Sigmoid colon (tissue), 7 donors: ENCODE results near the gene PPP4R4. TPM values are rescaled to one million over a fixed set of nuclear protein-coding genes. Genes with fewer than 3 reads are reported as not detected.

Source experiments
- DNase-seq: peaks from one replicate; pipeline ENCODE4 v3.0.0-alpha.2; 2019
- H3K27ac ChIP-seq, 4 donors: fragments of 200-600 bp; sonication (generic); one replicate each; pipeline ENCODE4 v1.5.1; 2016 to 2019; ENCODE audit warnings: mild to moderate bottlenecking in 1 of 4
- H3K27me3 ChIP-seq, 3 donors: fragments of 200-600 bp; sonication (generic); one replicate each; pipeline ENCODE4 v1.5.1; 2019; ENCODE audit warnings: mild to moderate bottlenecking in 1 of 3
- H3K36me3 ChIP-seq, 4 donors: fragments of 200-600 bp; sonication (generic); one replicate each; pipeline ENCODE4 v1.5.1; 2016 to 2019
- H3K4me1 ChIP-seq, 4 donors: fragments of 200-600 bp; sonication (generic); one replicate each; pipeline ENCODE4 v1.5.1; 2017 to 2019
- H3K4me3 ChIP-seq, 4 donors: fragments of 200-600 bp; sonication (generic); one replicate each; pipeline ENCODE4 v1.5.1; 2017 to 2019; ENCODE audit warnings: mild to moderate bottlenecking in 2 of 4, moderate library complexity in 1 of 4
- H3K9me3 ChIP-seq, 4 donors: fragments of 200-600 bp in 3 of 4; sonication (generic) in 3 of 4; one replicate each; pipeline versions ENCODE4 v1.5.1 to v1.6.1; 2013 to 2019
- EP300 ChIP-seq, 4 donors: sonication (generic); formaldehyde crosslinking; IDR thresholded peaks; one replicate each; pipeline ENCODE4 v1.6.1; 2017; ENCODE audit warnings: antibody characterized with exemption in 4 of 4
- POLR2A ChIP-seq, 2 donors: fragments of 450-650 bp; IDR thresholded peaks; one replicate each; pipeline ENCODE4 v1.6.1; 2016; ENCODE audit warnings: antibody characterized with exemption in 2 of 2, mild to moderate bottlenecking in 2 of 2, moderate library complexity in 2 of 2
- POLR2AphosphoS5 ChIP-seq, 4 donors: sonication (generic); formaldehyde crosslinking; IDR thresholded peaks; one replicate each; pipeline ENCODE4 v1.6.1; 2017; ENCODE audit warnings: antibody characterized with exemption in 4 of 4
- WGBS, 2 donors: extraction: QIAGEN DNeasy Blood & Tissue Kit; methylation state at CpG; one replicate each; pipeline ENCODE4 v1.1.7; 2013; 5-methylcytosine and 5-hydroxymethylcytosine counted together
- intact Hi-C: fragments of 100-400 bp; cut with DNase I; formaldehyde crosslinking; loops from one replicate; pipeline ENCODE4 v1.15.1; 2023
- polyA plus RNA-seq, 3 donors: library from polyadenylated mRNA; stranded (reverse); fragments of 200-250 nt; gene quantifications; one replicate each; pipeline ENCODE4 v1.2.3, GENCODE V29; 2013
- total RNA-seq, 4 donors: library from RNA; depleted of rRNA; stranded (reverse); fragments of >200 nt; gene quantifications; one replicate each; pipeline ENCODE4 v1.1.0, GENCODE V29; 2016
- TF ChIP-seq, protein P1 (sequence below), 4 experiments: fragments of 450-650 bp in 3 of 4; fragments of 200-600 bp in 1 of 4; IDR thresholded peaks; one replicate each; pipeline ENCODE4 v1.5.1; 2016 to 2019; ENCODE audit warnings: antibody characterized with exemption in 4 of 4, mild to moderate bottlenecking in 3 of 4, moderate library complexity in 2 of 4
- donor health status: healthy with polysubstance abuse.
- donor health status: Bipolar disorder and iron deficiency.
- donor health status: healthy.

The PPP4R4 gene
- total and polyA plus RNA-seq, 7 donors = 0.07 to 3.0 (median 0.63) TPM; not detected in 1

DNA sequence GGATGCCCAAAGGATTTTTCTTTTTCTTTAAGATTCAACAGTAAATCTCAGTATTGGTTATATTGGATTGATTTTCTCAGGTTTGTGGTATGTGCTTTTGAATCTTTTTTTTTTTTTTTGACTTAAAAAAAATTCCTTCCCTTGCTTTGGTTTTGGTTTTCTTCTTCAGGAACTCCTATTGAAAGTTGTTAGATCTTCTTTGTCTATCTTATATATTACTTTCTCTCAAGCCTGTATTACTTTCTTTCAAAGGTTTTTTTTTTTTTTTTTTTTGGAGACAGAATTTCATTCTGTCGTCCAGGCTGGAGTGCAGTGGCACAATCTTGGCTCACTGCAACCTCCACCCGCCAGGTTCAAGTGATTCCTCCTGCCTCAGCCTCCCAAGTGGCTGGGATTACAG is 21.9 kb downstream of the PPP4R4 start:
- Histone ChIP-seq H3K4me3 (no peak overlapping the region), H3K4me1 (no peaks in the 10 kb centered on the region), H3K27me3 (no peaks in the 10 kb centered on the region), H3K27ac (no peak overlapping the region), H3K36me3 (no peaks in the 10 kb centered on the region), H3K9me3 (peaks cover 0 to 7% (median 3%) of the 10 kb centered on the region in 4 donors)
- TF ChIP-seq, protein P1, sequence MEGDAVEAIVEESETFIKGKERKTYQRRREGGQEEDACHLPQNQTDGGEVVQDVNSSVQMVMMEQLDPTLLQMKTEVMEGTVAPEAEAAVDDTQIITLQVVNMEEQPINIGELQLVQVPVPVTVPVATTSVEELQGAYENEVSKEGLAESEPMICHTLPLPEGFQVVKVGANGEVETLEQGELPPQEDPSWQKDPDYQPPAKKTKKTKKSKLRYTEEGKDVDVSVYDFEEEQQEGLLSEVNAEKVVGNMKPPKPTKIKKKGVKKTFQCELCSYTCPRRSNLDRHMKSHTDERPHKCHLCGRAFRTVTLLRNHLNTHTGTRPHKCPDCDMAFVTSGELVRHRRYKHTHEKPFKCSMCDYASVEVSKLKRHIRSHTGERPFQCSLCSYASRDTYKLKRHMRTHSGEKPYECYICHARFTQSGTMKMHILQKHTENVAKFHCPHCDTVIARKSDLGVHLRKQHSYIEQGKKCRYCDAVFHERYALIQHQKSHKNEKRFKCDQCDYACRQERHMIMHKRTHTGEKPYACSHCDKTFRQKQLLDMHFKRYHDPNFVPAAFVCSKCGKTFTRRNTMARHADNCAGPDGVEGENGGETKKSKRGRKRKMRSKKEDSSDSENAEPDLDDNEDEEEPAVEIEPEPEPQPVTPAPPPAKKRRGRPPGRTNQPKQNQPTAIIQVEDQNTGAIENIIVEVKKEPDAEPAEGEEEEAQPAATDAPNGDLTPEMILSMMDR (IDR thresholded peaks at IDR 0.05) = no peak
- TF ChIP-seq POLR2A (IDR thresholded peaks at IDR 0.05) = no peak
- no peak for TF ChIP-seq POLR2AphosphoS5 (IDR thresholded peaks at IDR 0.05)
- no peak for TF ChIP-seq EP300 (IDR thresholded peaks at IDR 0.05)
- DNase-seq = no peak
- WGBS, 2 donors = 91 to 92% methylated on average over 2 of the region's 2 CpGs
- intact Hi-C loops = no loop called here

DNA sequence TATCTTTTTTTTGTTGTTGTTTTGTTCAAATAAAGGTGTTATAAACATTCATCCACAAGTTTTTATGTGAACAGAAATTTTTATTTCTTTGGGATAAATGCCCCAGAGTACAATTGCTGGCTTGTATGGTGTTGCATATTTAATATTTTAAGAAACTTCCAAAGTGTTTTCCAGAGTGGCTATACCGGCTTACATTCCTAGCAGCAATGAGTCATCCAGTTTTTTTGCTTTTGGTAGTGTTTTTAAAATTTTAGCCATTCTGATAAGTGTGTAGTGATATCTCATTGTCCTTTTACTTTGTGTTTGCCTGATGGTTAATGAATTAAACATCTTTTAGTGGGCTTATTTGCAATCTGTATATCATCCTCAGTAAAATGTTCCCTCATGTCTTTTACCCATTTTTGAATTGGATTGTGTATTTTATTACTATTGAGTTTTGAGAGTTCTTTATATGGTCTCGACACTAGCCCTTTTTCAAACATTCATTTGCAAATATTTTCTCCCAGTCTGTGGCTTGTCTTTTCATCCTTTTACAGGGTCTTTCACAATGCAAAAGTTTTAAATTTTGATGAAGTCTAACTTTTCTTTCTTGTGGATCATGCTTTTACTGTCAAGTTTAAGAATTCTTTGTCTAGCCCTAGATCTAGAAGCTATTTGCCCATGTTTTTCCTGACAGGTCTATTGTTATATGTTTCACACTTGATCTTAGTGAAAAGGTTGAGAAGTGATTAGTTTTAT is 29.5 kb downstream of the PPP4R4 start:
- TF ChIP-seq POLR2A (IDR thresholded peaks at IDR 0.05) (no peak), POLR2AphosphoS5 (IDR thresholded peaks at IDR 0.05) (no peak), EP300 (IDR thresholded peaks at IDR 0.05) (no peak)
- TF ChIP-seq, protein P1 (IDR thresholded peaks at IDR 0.05) = no peak
- Histone ChIP-seq H3K4me3 (no peak overlapping the region), H3K27ac (no peak overlapping the region), H3K27me3 (no peaks in the 10 kb centered on the region), H3K36me3 (no peaks in the 10 kb centered on the region), H3K9me3 (peaks cover 0 to 6% (median 1%) of the 10 kb centered on the region in 4 donors), H3K4me1 (no peaks in the 10 kb centered on the region)
- 66 to 82% methylated on average over 2 of the region's 2 CpGs for WGBS, 2 donors
- intact Hi-C loops = no loop called here
- no peak for DNase-seq

DNA sequence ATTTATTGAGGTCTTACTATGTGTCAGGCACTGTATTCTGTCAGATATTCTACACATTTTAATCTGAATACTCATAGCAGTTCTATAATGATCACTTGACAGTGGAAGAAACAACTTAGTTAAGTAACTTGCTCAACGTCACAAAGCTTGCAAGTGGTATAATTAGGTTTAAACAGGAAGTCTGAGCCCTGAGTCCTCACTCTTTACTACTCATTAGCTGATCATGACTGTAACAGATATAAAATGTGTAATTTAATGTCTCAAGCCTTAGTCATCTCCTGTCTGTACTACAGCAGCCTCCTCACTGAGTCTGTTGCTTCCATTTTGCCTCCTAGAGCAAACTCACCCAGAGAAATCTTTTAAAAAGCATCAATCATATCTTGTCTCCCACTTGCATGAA is 38.9 kb downstream of the PPP4R4 start:
- Histone ChIP-seq H3K36me3 (no peaks in the 10 kb centered on the region), H3K9me3 (peaks cover 0 to 4% (median 0%) of the 10 kb centered on the region in 4 donors), H3K27me3 (no peaks in the 10 kb centered on the region), H3K27ac (no peak overlapping the region), H3K4me3 (no peak overlapping the region), H3K4me1 (no peaks in the 10 kb centered on the region)
- WGBS, 2 donors = 62 to 75% methylated on average over 1 of the region's 1 CpG
- TF ChIP-seq, protein P1 (IDR thresholded peaks at IDR 0.05) = no peak
- TF ChIP-seq POLR2AphosphoS5 (IDR thresholded peaks at IDR 0.05) = no peak
- TF ChIP-seq POLR2A (IDR thresholded peaks at IDR 0.05) = no peak
- TF ChIP-seq EP300 (IDR thresholded peaks at IDR 0.05) = no peak
- intact Hi-C loops = no loop called here
- no peak for DNase-seq

DNA sequence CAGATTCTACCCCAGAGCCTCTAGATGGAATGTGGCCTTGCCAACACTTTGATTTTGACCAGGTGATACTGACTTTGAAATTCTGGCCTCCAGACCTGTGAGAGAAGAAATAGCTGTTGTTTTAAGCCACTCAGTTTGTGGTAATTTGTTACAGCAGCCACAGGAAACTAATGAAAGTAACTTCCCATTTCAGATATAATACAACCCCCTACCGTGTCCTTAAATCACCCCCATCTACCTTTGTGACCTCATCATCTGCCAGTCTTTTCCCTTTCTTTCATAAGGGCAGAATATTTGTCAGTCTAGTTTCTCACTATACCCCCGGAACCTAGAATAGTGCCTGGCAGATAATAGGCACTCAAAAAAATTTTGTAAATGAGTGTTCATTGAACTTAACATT is 39.6 kb downstream of the PPP4R4 start:
- peaks cover 0 to 4% (median 0%) of the 10 kb centered on the region in 4 donors for H3K9me3 ChIP-seq
- no peak overlapping the region for H3K27ac ChIP-seq
- H3K4me1 ChIP-seq = no peaks in the 10 kb centered on the region
- no peak for TF ChIP-seq POLR2AphosphoS5 (IDR thresholded peaks at IDR 0.05)
- TF ChIP-seq POLR2A (IDR thresholded peaks at IDR 0.05) = no peak
- no peak for TF ChIP-seq EP300 (IDR thresholded peaks at IDR 0.05)
- TF ChIP-seq, protein P1 (IDR thresholded peaks at IDR 0.05) = no peak
- no peak overlapping the region for H3K4me3 ChIP-seq
- no peaks in the 10 kb centered on the region for H3K36me3 ChIP-seq
- no peak for DNase-seq
- 49 to 65% methylated on average over 2 of the region's 2 CpGs for WGBS, 2 donors
- no peaks in the 10 kb centered on the region for H3K27me3 ChIP-seq
- intact Hi-C loops = no loop called here
